ENCODE data around the gene DLL3.

Gene DLL3

GRCh38 chr19:39481676-39482075, 17.1 kb upstream of the DLL3 start:
- peak overlapping the region; percentile 79 for H3K27ac ChIP-seq (ENCODE audit: insufficient read depth, low read length, poor library complexity, severe bottlenecking)
- no peak for DNase-seq

GRCh38 chr19:39483141-39483540, 15.6 kb upstream of the DLL3 start:
- no peaks in the 10 kb centered on the region for H3K27me3 ChIP-seq (replicated peaks; ENCODE audit: control insufficient read depth, insufficient read depth, low read length, poor library complexity, severe bottlenecking)
- no peak for DNase-seq
- peaks cover 14% of the 10 kb centered on the region for H3K4me1 ChIP-seq (ENCODE audit: control insufficient read depth, insufficient read depth, low read length, poor library complexity, severe bottlenecking)
- no peak overlapping the region for H3K4me3 ChIP-seq (ENCODE audit: insufficient read depth, low read depth, low read length, poor library complexity, severe bottlenecking)
- H3K9me3 ChIP-seq (ENCODE audit: control insufficient read depth, low read length) = no peaks in the 10 kb centered on the region
- peaks cover 22% of the 10 kb centered on the region for H3K36me3 ChIP-seq (ENCODE audit: control insufficient read depth, insufficient read depth, low read length)
- H3K27ac ChIP-seq (ENCODE audit: insufficient read depth, low read length, poor library complexity, severe bottlenecking) = no peak overlapping the region

More at GRCh38 chr19:39481676-39482075, 17.1 kb upstream of the DLL3 start:
- H3K36me3 ChIP-seq (ENCODE audit: control insufficient read depth, insufficient read depth, low read length) = peaks cover 14% of the 10 kb centered on the region
- peak overlapping the region; percentile 91 for H3K4me3 ChIP-seq (ENCODE audit: insufficient read depth, low read depth, low read length, poor library complexity, severe bottlenecking)
- H3K9me3 ChIP-seq (ENCODE audit: control insufficient read depth, low read length) = no peaks in the 10 kb centered on the region
- no peaks in the 10 kb centered on the region for H3K27me3 ChIP-seq (replicated peaks; ENCODE audit: control insufficient read depth, insufficient read depth, low read length, poor library complexity, severe bottlenecking)
- H3K4me1 ChIP-seq (ENCODE audit: control insufficient read depth, insufficient read depth, low read length, poor library complexity, severe bottlenecking) = peaks cover 14% of the 10 kb centered on the region

- no peak for DNase-seq
- H3K27ac ChIP-seq (ENCODE audit: insufficient read depth, low read length, poor library complexity, severe bottlenecking) = no peak overlapping the region
- peaks cover 47% of the 10 kb centered on the region for H3K36me3 ChIP-seq (ENCODE audit: control insufficient read depth, insufficient read depth, low read length)
These were observed 9.0 kb upstream of the DLL3 start for GRCh38 chr19:39489756-39490155.

GRCh38 chr19:39492225-39492624, 6.5 kb upstream of the DLL3 start:
- H3K4me3 ChIP-seq (ENCODE audit: insufficient read depth, low read depth, low read length, poor library complexity, severe bottlenecking) = no peak overlapping the region
- DNase-seq = no peak
- H3K36me3 ChIP-seq (ENCODE audit: control insufficient read depth, insufficient read depth, low read length) = peaks cover 29% of the 10 kb centered on the region
- no peaks in the 10 kb centered on the region for H3K27me3 ChIP-seq (replicated peaks; ENCODE audit: control insufficient read depth, insufficient read depth, low read length, poor library complexity, severe bottlenecking)
- no peaks in the 10 kb centered on the region for H3K9me3 ChIP-seq (ENCODE audit: control insufficient read depth, low read length)
- H3K27ac ChIP-seq (ENCODE audit: insufficient read depth, low read length, poor library complexity, severe bottlenecking) = no peak overlapping the region
- H3K4me1 ChIP-seq (ENCODE audit: control insufficient read depth, insufficient read depth, low read length, poor library complexity, severe bottlenecking) = no peaks in the 10 kb centered on the region

More at GRCh38 chr19:39489756-39490155, 9.0 kb upstream of the DLL3 start:
- no peaks in the 10 kb centered on the region for H3K27me3 ChIP-seq (replicated peaks; ENCODE audit: control insufficient read depth, insufficient read depth, low read length, poor library complexity, severe bottlenecking)
- H3K4me1 ChIP-seq (ENCODE audit: control insufficient read depth, insufficient read depth, low read length, poor library complexity, severe bottlenecking) = no peaks in the 10 kb centered on the region
- H3K9me3 ChIP-seq (ENCODE audit: control insufficient read depth, low read length) = no peaks in the 10 kb centered on the region
- H3K4me3 ChIP-seq (ENCODE audit: insufficient read depth, low read depth, low read length, poor library complexity, severe bottlenecking) = no peak overlapping the region

- Histone ChIP-seq H3K27me3 (replicated peaks; ENCODE audit: control insufficient read depth, insufficient read depth, low read length, poor library complexity, severe bottlenecking) (peaks cover 4% of the 10 kb centered on the region), H3K36me3 (ENCODE audit: control insufficient read depth, insufficient read depth, low read length) (peaks cover 28% of the 10 kb centered on the region), H3K4me1 (ENCODE audit: control insufficient read depth, insufficient read depth, low read length, poor library complexity, severe bottlenecking) (peaks cover 2% of the 10 kb centered on the region), H3K4me3 (ENCODE audit: insufficient read depth, low read depth, low read length, poor library complexity, severe bottlenecking) (no peak overlapping the region), H3K9me3 (ENCODE audit: control insufficient read depth, low read length) (no peaks in the 10 kb centered on the region), H3K27ac (ENCODE audit: insufficient read depth, low read length, poor library complexity, severe bottlenecking) (no peak overlapping the region)
- DNase-seq = no peak
These were observed 6.0 kb upstream of the DLL3 start for GRCh38 chr19:39492788-39493187.

- peaks cover 23% of the 10 kb centered on the region for H3K27me3 ChIP-seq (replicated peaks; ENCODE audit: control insufficient read depth, insufficient read depth, low read length, poor library complexity, severe bottlenecking)
- H3K36me3 ChIP-seq (ENCODE audit: control insufficient read depth, insufficient read depth, low read length) = peaks cover 11% of the 10 kb centered on the region
- H3K4me1 ChIP-seq (ENCODE audit: control insufficient read depth, insufficient read depth, low read length, poor library complexity, severe bottlenecking) = peaks cover 18% of the 10 kb centered on the region
- no peak for DNase-seq
- no peak overlapping the region for H3K4me3 ChIP-seq (ENCODE audit: insufficient read depth, low read depth, low read length, poor library complexity, severe bottlenecking)
- H3K27ac ChIP-seq (ENCODE audit: insufficient read depth, low read length, poor library complexity, severe bottlenecking) = no peak overlapping the region
- no peaks in the 10 kb centered on the region for H3K9me3 ChIP-seq (ENCODE audit: control insufficient read depth, low read length)
These were observed 4.1 kb upstream of the DLL3 start for GRCh38 chr19:39494661-39495060.

GRCh38 chr19:39496063-39496462, 2.7 kb upstream of the DLL3 start:
- Histone ChIP-seq H3K9me3 (ENCODE audit: control insufficient read depth, low read length) (no peaks in the 10 kb centered on the region), H3K27ac (ENCODE audit: insufficient read depth, low read length, poor library complexity, severe bottlenecking) (no peak overlapping the region), H3K36me3 (ENCODE audit: control insufficient read depth, insufficient read depth, low read length) (no peaks in the 10 kb centered on the region), H3K4me1 (ENCODE audit: control insufficient read depth, insufficient read depth, low read length, poor library complexity, severe bottlenecking) (peaks cover 18% of the 10 kb centered on the region), H3K27me3 (replicated peaks; ENCODE audit: control insufficient read depth, insufficient read depth, low read length, poor library complexity, severe bottlenecking) (peaks cover 33% of the 10 kb centered on the region), H3K4me3 (ENCODE audit: insufficient read depth, low read depth, low read length, poor library complexity, severe bottlenecking) (no peak overlapping the region)
- DNase-seq = no peak

GRCh38 chr19:39497701-39497995, 1.1 kb upstream of the DLL3 start:
- peak overlapping the region; percentile 20 for H3K4me3 ChIP-seq (ENCODE audit: insufficient read depth, low read depth, low read length, poor library complexity, severe bottlenecking)

GRCh38 chr19:39497996-39498797, 550 bp upstream of the DLL3 start:
- no peak overlapping the region for H3K27ac ChIP-seq (ENCODE audit: insufficient read depth, low read length, poor library complexity, severe bottlenecking)
- H3K9me3 ChIP-seq (ENCODE audit: control insufficient read depth, low read length) = no peaks in the 10 kb centered on the region
- peaks cover 21% of the 10 kb centered on the region for H3K4me1 ChIP-seq (ENCODE audit: control insufficient read depth, insufficient read depth, low read length, poor library complexity, severe bottlenecking)
- H3K27me3 ChIP-seq (replicated peaks; ENCODE audit: control insufficient read depth, insufficient read depth, low read length, poor library complexity, severe bottlenecking) = peaks cover 34% of the 10 kb centered on the region
- no peak for DNase-seq
- H3K4me3 ChIP-seq (ENCODE audit: insufficient read depth, low read depth, low read length, poor library complexity, severe bottlenecking) = peak overlapping the region; percentile 20
- H3K36me3 ChIP-seq (ENCODE audit: control insufficient read depth, insufficient read depth, low read length) = no peaks in the 10 kb centered on the region

More at GRCh38 chr19:39497701-39497995, 1.1 kb upstream of the DLL3 start:
- DNase-seq = no peak
- Histone ChIP-seq H3K4me1 (ENCODE audit: control insufficient read depth, insufficient read depth, low read length, poor library complexity, severe bottlenecking) (peaks cover 18% of the 10 kb centered on the region), H3K36me3 (ENCODE audit: control insufficient read depth, insufficient read depth, low read length) (no peaks in the 10 kb centered on the region), H3K9me3 (ENCODE audit: control insufficient read depth, low read length) (no peaks in the 10 kb centered on the region), H3K27me3 (replicated peaks; ENCODE audit: control insufficient read depth, insufficient read depth, low read length, poor library complexity, severe bottlenecking) (peaks cover 33% of the 10 kb centered on the region), H3K27ac (ENCODE audit: insufficient read depth, low read length, poor library complexity, severe bottlenecking) (no peak overlapping the region)

- no peaks in the 10 kb centered on the region for H3K9me3 ChIP-seq (ENCODE audit: control insufficient read depth, low read length)
- DNase-seq = no peak
- no peaks in the 10 kb centered on the region for H3K36me3 ChIP-seq (ENCODE audit: control insufficient read depth, insufficient read depth, low read length)
- H3K27ac ChIP-seq (ENCODE audit: insufficient read depth, low read length, poor library complexity, severe bottlenecking) = no peak overlapping the region
- no peak overlapping the region for H3K4me3 ChIP-seq (ENCODE audit: insufficient read depth, low read depth, low read length, poor library complexity, severe bottlenecking)
- peaks cover 37% of the 10 kb centered on the region for H3K27me3 ChIP-seq (replicated peaks; ENCODE audit: control insufficient read depth, insufficient read depth, low read length, poor library complexity, severe bottlenecking)
- peaks cover 21% of the 10 kb centered on the region for H3K4me1 ChIP-seq (ENCODE audit: control insufficient read depth, insufficient read depth, low read length, poor library complexity, severe bottlenecking)
These were observed 1.2 kb downstream of the DLL3 start for GRCh38 chr19:39499932-39500331.

Measured in effector memory CD4-positive, alpha-beta T cell (primary cell).